ENCODE data around the gene LAMB4. TPM values are rescaled to one million over a fixed set of nuclear protein-coding genes. Genes with fewer than 3 reads are reported as not detected.

Gene LAMB4
- total RNA-seq, 2 donors from 2014 or later, result 0.42 TPM; not detected in 1

DNA sequence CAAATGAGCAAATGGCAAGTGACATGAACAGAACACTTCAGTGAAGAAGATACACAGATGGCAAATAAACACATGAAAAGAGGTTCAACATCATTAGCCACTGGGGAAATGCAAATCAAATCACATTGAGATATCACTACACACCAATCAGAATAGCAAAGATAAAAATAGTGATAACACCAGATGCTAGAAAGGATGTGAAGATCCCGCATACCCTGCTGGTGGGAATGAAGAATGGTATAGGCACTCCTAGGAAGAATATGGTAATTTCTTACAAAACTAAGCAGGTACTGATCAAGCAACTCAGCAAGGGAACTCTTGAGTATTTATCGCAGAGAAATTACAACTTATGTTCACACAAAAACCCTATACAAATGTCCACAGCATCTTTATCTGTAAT lies 11.2 kb downstream of the LAMB4 start:
- intact Hi-C loops (cut with DNase I, micrococcal nuclease), result no loop called here
- ATAC-seq (no peak), DNase-seq (no peak)

GRCh38 chr7:108114117-108114841 lies 15.9 kb downstream of the LAMB4 start:
- ATAC-seq (peak; percentile 56), DNase-seq (no peak)
- intact Hi-C loops (cut with DNase I, micrococcal nuclease), result no loop called here

DNA sequence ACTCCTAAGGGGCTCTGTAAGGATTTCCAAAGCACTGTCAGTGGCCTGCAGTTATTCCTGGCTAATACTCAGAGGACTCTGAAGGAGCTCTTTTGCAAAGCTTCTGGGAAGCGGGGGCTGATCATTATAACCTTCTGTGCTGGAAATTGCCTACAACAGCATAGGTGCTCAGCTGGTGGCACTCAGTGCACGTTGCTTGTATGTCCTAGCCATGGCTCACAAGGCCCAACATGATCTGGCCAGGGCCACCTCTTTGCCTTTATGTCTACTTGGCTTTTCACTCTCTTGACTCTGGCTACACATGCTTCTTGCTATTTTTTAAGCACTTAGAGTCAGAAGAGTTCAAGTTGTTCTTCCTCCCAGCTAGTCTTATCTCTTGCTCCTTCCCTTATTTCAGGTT lies 17.5 kb downstream of the LAMB4 start:
- intact Hi-C loops (cut with DNase I, micrococcal nuclease), result no loop called here
- ATAC-seq (no peak), DNase-seq (no peak)

DNA sequence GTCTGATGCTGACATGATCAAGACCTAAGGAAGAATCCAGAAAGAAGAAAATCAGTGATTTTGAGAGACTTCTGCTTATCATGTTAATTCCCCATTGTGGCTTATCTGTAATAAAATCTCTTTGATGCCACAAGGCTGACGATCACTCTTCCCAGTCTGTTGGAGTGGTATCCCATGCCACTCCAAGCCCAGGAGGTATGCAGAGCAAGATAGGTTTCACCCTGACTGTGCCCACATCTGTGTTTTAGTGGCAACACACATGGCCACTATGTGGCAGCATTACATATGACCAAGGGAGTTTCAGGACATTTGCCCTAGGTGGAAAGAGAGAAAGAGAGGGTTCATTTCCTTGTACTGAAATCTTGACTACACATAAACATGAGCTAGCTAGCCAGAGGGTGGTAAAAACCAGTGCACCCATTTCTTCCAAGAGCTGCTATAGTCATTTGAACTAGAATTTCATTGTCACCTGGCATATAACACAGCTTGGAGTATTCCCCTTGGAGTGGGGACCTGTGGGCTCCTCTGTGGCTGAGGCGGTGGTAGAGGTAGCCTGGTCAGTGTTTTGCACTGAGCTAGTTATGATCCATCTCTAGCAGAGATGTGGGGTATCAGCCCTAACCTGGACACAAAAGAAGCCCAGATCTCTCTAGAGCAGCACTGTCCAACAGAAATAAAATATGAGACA lies 20.8 kb downstream of the LAMB4 start:
- peak; percentile 92 for ATAC-seq
- intact Hi-C loops (cut with DNase I, micrococcal nuclease), result no loop called here
- DNase-seq, result no peak

GRCh38 chr7:108108131-108108530 lies 22.0 kb downstream of the LAMB4 start:
- intact Hi-C loops (cut with DNase I, micrococcal nuclease), result no loop called here
- DNase-seq (no peak), ATAC-seq (no peak)

- no peak for ATAC-seq
- no peak for DNase-seq
- intact Hi-C loops (cut with DNase I, micrococcal nuclease), result no loop called here
These were observed 25.8 kb downstream of the LAMB4 start for GRCh38 chr7:108104324-108104723.

- DNase-seq, result no peak
- ATAC-seq, result no peak
- intact Hi-C loops (cut with DNase I, micrococcal nuclease), result no loop called here
These were observed 26.4 kb downstream of the LAMB4 start for GRCh38 chr7:108103558-108104298.

DNA sequence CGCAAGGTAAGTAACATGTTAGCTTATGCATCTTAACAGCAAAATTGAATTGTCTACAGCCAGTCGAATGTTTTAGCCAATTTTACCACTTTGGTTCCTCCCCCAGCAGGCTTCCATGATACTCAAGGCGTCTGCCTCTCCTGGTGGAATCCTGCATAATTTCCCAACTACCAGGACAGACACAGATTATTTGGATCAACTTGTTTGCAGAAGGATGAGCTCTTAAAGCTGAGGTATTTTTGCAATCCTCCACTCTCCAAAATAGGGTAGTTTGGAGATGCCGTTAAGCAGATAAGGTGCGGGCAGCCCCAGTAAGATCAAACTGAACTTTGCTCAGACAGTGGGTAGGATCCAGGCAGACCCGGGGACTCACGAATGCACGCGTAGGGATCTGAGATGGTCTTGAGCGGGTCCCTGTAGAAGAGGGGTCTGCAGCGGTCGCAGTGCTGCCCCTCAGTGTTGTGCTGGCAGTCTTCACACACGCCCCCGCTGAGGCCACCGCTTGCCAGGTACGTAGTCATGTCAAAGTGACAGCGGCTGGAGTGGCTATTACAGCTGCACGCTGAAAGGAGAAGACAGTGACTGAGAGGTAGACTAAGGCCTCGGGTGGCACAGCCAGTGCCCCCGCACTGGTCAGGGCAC lies 27.4 kb downstream of the LAMB4 start:
- ATAC-seq (no peak), DNase-seq (no peak)
- intact Hi-C loops (cut with DNase I, micrococcal nuclease), result no loop called here

DNA sequence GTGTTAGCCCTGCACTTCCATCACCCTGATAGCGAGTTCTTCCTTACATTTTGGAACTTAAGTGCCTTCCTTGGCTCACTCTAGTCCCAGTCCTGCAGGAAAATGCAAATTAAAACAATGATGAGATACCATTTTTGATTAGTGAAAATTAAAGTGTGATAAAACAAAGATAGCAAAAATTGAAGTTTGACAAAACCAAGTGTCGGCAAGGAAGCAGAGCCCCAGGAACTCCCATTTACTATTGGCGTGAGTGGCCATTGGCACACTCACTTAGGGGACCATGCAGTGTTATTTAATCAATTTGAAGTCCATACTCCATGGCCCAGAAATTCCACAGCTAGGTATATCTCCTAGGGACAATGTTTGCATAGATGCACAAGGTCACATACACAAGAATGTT lies 28.4 kb downstream of the LAMB4 start:
- no peak for ATAC-seq
- no peak for DNase-seq
- intact Hi-C loops (cut with DNase I, micrococcal nuclease), result no loop called here

DNA sequence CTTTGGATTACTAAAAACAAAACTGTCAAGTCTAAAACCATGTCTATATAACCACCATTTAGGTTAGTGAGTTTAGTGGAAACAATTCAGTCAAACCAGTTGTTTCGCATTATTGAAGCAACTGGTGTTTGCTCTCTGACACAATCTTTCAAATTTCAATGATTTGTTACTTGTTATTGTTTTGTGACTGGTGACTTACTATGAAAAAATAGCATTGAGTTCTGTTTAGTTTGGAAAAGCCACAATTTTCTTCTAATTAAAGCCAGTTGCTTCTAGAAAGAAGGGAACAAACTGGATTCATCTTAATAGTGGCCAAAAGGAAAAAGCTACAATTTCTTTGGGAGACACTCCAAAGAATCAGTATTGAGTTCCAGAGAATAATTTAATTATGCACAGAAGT lies 30.4 kb downstream of the LAMB4 start:
- intact Hi-C loops (cut with DNase I, micrococcal nuclease), result no loop called here
- ATAC-seq (no peak), DNase-seq (no peak)

GRCh38 chr7:108097703-108098102 lies 32.5 kb downstream of the LAMB4 start:
- intact Hi-C loops (cut with DNase I, micrococcal nuclease), result no loop called here
- DNase-seq (no peak), ATAC-seq (no peak)

GRCh38 chr7:108096996-108097395 lies 33.2 kb downstream of the LAMB4 start:
- DNase-seq, result no peak
- intact Hi-C loops (cut with DNase I, micrococcal nuclease), result no loop called here

DNA sequence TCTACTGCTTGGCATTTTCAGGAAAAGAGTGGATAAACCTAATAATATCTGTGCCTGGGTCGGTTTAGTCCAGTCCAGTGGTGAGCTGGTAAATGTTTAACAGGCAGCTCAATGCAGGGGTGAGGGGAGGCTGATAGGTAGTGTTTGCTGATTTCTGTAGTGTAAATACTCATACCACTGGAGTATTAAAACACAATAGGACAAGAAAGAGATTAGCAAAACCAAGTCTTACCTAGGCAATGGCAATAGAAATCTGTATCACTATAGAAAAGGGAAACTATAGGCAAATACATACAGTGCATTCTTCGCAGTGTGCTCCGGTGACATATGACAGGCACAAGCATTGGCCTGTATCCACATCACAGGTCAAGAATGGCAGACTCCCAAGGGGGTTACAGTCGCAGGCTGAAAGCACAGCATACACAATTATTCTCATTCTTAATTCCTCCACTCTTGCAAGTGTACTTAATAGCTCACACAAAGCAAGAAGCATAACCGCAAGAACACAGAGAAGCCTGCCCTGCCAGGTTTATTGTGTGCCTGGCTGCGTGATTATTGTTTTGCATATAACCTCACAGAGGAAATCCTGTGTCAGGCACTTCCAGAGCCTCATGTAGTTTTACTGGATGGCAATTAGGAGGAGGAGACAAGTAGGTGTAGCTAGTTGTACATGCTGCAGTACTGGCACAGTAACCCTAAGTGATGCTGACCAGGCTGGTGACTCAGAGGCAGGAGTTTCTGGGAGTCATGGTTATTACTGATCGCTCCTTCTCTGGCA lies 35.0 kb downstream of the LAMB4 start:
- DNase-seq, result peak; percentile 50 to 77
- intact Hi-C loops (cut with DNase I, micrococcal nuclease), result no loop called here
- ATAC-seq, result peak; percentile 98

More at GRCh38 chr7:108096996-108097395, 33.2 kb downstream of the LAMB4 start:
- no peak for ATAC-seq

- intact Hi-C loops (cut with DNase I, micrococcal nuclease), result no loop called here
- DNase-seq (no peak), ATAC-seq (no peak)
These were observed 35.8 kb downstream of the LAMB4 start for GRCh38 chr7:108094346-108094745.

DNA sequence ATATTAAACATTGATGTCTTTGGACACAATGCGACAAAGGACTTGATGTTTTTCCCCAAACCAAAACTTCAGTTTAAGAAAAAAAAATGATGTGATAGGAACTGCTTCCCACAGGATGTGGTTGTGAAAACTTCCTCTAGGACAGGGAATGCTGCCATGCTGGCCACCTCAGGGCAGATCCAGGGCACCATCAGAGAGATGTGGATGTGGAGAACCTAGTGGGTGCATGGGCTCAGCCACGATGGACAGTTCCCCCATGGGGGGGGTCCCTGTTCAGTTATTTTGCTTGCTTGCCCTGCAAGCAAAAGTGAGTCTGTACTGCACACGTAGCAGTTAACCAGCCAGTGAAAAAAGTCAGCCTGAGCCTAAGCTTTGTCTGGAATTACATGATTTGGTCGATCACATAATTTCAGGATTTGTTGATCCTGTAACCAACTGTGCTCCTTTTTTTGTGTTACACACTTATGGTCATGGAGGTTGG lies 36.3 kb downstream of the LAMB4 start:
- ATAC-seq (no peak), DNase-seq (no peak)
- intact Hi-C loops (cut with DNase I, micrococcal nuclease), result no loop called here

DNA sequence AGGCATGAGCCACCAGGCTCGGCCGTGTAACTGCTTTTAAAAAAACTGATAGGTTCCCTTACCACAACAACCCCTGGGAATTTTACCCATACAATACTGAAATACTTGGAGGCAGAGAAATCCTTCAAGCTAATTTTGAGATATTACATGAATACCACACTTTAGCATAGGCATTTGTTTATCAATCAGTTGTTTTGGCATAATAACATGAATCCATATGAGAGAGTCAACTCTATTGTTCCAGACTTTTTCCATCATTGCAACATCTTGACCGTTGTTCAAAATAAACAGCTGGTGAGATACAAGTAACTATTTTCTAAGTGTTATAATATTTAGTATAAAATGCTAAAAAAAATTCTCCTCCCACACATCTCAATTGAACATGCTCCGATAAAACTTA lies 36.8 kb downstream of the LAMB4 start:
- no peak for ATAC-seq
- intact Hi-C loops (cut with DNase I, micrococcal nuclease), result no loop called here
- DNase-seq, result no peak

GRCh38 chr7:108091461-108091831 lies 38.7 kb downstream of the LAMB4 start:
- intact Hi-C loops (cut with DNase I, micrococcal nuclease), result no loop called here
- DNase-seq (no peak), ATAC-seq (no peak)

DNA sequence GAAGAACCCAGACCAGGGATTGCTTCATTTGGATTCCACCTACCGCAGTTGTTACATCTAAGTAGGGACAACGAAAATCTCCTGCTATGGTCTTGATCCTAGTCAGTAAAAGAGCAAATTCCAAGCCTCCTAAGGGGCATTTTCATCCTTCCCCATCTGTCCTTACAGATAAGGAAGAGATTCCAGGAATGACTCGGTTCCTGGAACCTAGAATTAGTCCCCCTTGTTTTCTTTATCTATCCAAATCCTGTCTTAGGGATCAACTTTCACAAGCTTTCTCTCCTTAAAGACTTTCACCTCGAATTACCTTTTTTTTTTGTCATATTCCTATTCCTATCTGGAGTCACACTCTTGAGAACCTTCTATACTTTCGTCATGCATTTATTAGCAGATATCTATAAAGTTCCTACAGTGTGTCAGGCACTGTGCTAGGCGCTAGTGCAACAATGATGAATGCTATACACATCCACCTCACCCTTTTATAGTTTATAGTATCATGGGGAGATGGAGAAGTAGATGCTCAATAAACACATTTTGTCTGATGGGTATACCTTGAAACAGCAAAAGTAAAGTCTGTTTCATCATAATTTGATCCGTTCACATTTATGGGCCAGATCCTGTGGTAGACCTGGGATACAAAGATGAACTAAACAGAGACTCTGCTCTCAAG lies 39.2 kb downstream of the LAMB4 start:
- intact Hi-C loops (cut with DNase I, micrococcal nuclease), result no loop called here
- no peak for DNase-seq
- no peak for ATAC-seq
